ENCODE measurements around the gene RERE.
A peak's percentile ranks its signal among the peaks of the same experiment; 100 is the strongest.

Gene RERE

GRCh38 chr1:8435569-8436071 is 381.8 kb downstream of the RERE start:
- no peak overlapping the region for H3K27ac Mint-ChIP-seq
- peaks cover 32% of the 10 kb centered on the region for H3K4me1 Mint-ChIP-seq (ENCODE audit: low read depth)
- H3K4me3 Mint-ChIP-seq: no peak overlapping the region
- DNase-seq: no peak
- no peaks in the 10 kb centered on the region for H3K9me3 Mint-ChIP-seq
- H3K36me3 Mint-ChIP-seq (ENCODE audit: low read depth): no peaks in the 10 kb centered on the region
- H3K27me3 Mint-ChIP-seq: no peaks in the 10 kb centered on the region

- H3K9me3 Mint-ChIP-seq: no peaks in the 10 kb centered on the region
- no peak overlapping the region for H3K4me3 Mint-ChIP-seq
- H3K36me3 Mint-ChIP-seq (ENCODE audit: low read depth): no peaks in the 10 kb centered on the region
- H3K27ac Mint-ChIP-seq: no peak overlapping the region
- no peak for DNase-seq
- H3K4me1 Mint-ChIP-seq (ENCODE audit: low read depth): peaks cover 40% of the 10 kb centered on the region
- no peaks in the 10 kb centered on the region for H3K27me3 Mint-ChIP-seq
These were observed 383.3 kb downstream of the RERE start for GRCh38 chr1:8434101-8434500.

- H3K27me3 Mint-ChIP-seq: no peaks in the 10 kb centered on the region
- H3K4me1 Mint-ChIP-seq (ENCODE audit: low read depth): peaks cover 56% of the 10 kb centered on the region
- no peak for DNase-seq
- no peaks in the 10 kb centered on the region for H3K9me3 Mint-ChIP-seq
- no peak overlapping the region for H3K4me3 Mint-ChIP-seq
- H3K36me3 Mint-ChIP-seq (ENCODE audit: low read depth): no peaks in the 10 kb centered on the region
- peak overlapping the region; percentile 27 for H3K27ac Mint-ChIP-seq
These were observed 385.7 kb downstream of the RERE start for GRCh38 chr1:8431784-8432183.

GRCh38 chr1:8431019-8431418 is 386.4 kb downstream of the RERE start:
- Mint-ChIP-seq H3K27me3 (no peaks in the 10 kb centered on the region), H3K4me3 (no peak overlapping the region), H3K4me1 (ENCODE audit: low read depth) (peaks cover 62% of the 10 kb centered on the region), H3K36me3 (ENCODE audit: low read depth) (no peaks in the 10 kb centered on the region), H3K27ac (peak overlapping the region; percentile 79), H3K9me3 (no peaks in the 10 kb centered on the region)
- DNase-seq: no peak

- no peak for DNase-seq
- H3K4me1 Mint-ChIP-seq (ENCODE audit: low read depth): peaks cover 67% of the 10 kb centered on the region
- H3K9me3 Mint-ChIP-seq: no peaks in the 10 kb centered on the region
- H3K27ac Mint-ChIP-seq: peak overlapping the region; percentile 79
- no peaks in the 10 kb centered on the region for H3K27me3 Mint-ChIP-seq
- H3K4me3 Mint-ChIP-seq: no peak overlapping the region
- H3K36me3 Mint-ChIP-seq (ENCODE audit: low read depth): no peaks in the 10 kb centered on the region
These were observed 387.0 kb downstream of the RERE start for GRCh38 chr1:8430476-8430875.

- H3K4me1 Mint-ChIP-seq (ENCODE audit: low read depth): peaks cover 75% of the 10 kb centered on the region
These were observed 387.8 kb downstream of the RERE start for GRCh38 chr1:8429549-8430110.

GRCh38 chr1:8428441-8428840 is 389.0 kb downstream of the RERE start:
- H3K27ac Mint-ChIP-seq: no peak overlapping the region
- no peak overlapping the region for H3K4me3 Mint-ChIP-seq
- DNase-seq: no peak
- no peaks in the 10 kb centered on the region for H3K27me3 Mint-ChIP-seq
- no peaks in the 10 kb centered on the region for H3K36me3 Mint-ChIP-seq (ENCODE audit: low read depth)
- H3K4me1 Mint-ChIP-seq (ENCODE audit: low read depth): peaks cover 81% of the 10 kb centered on the region
- no peaks in the 10 kb centered on the region for H3K9me3 Mint-ChIP-seq

More at GRCh38 chr1:8429549-8430110, 387.8 kb downstream of the RERE start:
- H3K36me3 Mint-ChIP-seq (ENCODE audit: low read depth): no peaks in the 10 kb centered on the region
- H3K27ac Mint-ChIP-seq: peak overlapping the region; percentile 6
- H3K9me3 Mint-ChIP-seq: no peaks in the 10 kb centered on the region
- no peaks in the 10 kb centered on the region for H3K27me3 Mint-ChIP-seq
- H3K4me3 Mint-ChIP-seq: no peak overlapping the region
- no peak for DNase-seq

GRCh38 chr1:8427986-8428385 is 389.5 kb downstream of the RERE start:
- peak overlapping the region; percentile 20 for H3K27ac Mint-ChIP-seq
- H3K36me3 Mint-ChIP-seq (ENCODE audit: low read depth): no peaks in the 10 kb centered on the region
- no peak overlapping the region for H3K4me3 Mint-ChIP-seq

GRCh38 chr1:8427493-8427892 is 389.9 kb downstream of the RERE start:
- DNase-seq: no peak
- H3K27ac Mint-ChIP-seq: peak overlapping the region; percentile 20
- H3K4me3 Mint-ChIP-seq: no peak overlapping the region
- H3K4me1 Mint-ChIP-seq (ENCODE audit: low read depth): peaks cover 78% of the 10 kb centered on the region
- H3K36me3 Mint-ChIP-seq (ENCODE audit: low read depth): no peaks in the 10 kb centered on the region
- no peaks in the 10 kb centered on the region for H3K27me3 Mint-ChIP-seq
- no peaks in the 10 kb centered on the region for H3K9me3 Mint-ChIP-seq

More at GRCh38 chr1:8427986-8428385, 389.5 kb downstream of the RERE start:
- no peak for DNase-seq
- no peaks in the 10 kb centered on the region for H3K9me3 Mint-ChIP-seq
- H3K4me1 Mint-ChIP-seq (ENCODE audit: low read depth): peaks cover 80% of the 10 kb centered on the region
- no peaks in the 10 kb centered on the region for H3K27me3 Mint-ChIP-seq

- H3K27me3 Mint-ChIP-seq: no peaks in the 10 kb centered on the region
- H3K9me3 Mint-ChIP-seq: no peaks in the 10 kb centered on the region
- H3K4me1 Mint-ChIP-seq (ENCODE audit: low read depth): peaks cover 73% of the 10 kb centered on the region
- H3K27ac Mint-ChIP-seq: peak overlapping the region; percentile 20
- H3K4me3 Mint-ChIP-seq: no peak overlapping the region
- H3K36me3 Mint-ChIP-seq (ENCODE audit: low read depth): no peaks in the 10 kb centered on the region
- DNase-seq: no peak
These were observed 390.4 kb downstream of the RERE start for GRCh38 chr1:8426996-8427395.

GRCh38 chr1:8425781-8426161 is 391.7 kb downstream of the RERE start:
- no peak for DNase-seq
- Mint-ChIP-seq H3K27me3 (no peaks in the 10 kb centered on the region), H3K9me3 (no peaks in the 10 kb centered on the region), H3K27ac (no peak overlapping the region), H3K4me3 (no peak overlapping the region), H3K4me1 (ENCODE audit: low read depth) (peaks cover 62% of the 10 kb centered on the region), H3K36me3 (ENCODE audit: low read depth) (no peaks in the 10 kb centered on the region)

GRCh38 chr1:8425150-8425780 is 392.2 kb downstream of the RERE start:
- DNase-seq: no peak
- Mint-ChIP-seq H3K4me1 (ENCODE audit: low read depth) (peaks cover 57% of the 10 kb centered on the region), H3K27me3 (no peaks in the 10 kb centered on the region), H3K27ac (peak overlapping the region; percentile 98), H3K36me3 (ENCODE audit: low read depth) (no peaks in the 10 kb centered on the region), H3K4me3 (no peak overlapping the region), H3K9me3 (no peaks in the 10 kb centered on the region)

GRCh38 chr1:8424539-8425116 is 392.8 kb downstream of the RERE start:
- Mint-ChIP-seq H3K27ac (peak overlapping the region; percentile 98), H3K36me3 (ENCODE audit: low read depth) (no peaks in the 10 kb centered on the region), H3K4me3 (peak overlapping the region; percentile 86), H3K9me3 (no peaks in the 10 kb centered on the region), H3K27me3 (no peaks in the 10 kb centered on the region), H3K4me1 (ENCODE audit: low read depth) (peaks cover 50% of the 10 kb centered on the region)
- DNase-seq: peak; percentile 71

GRCh38 chr1:8423692-8424538 is 393.5 kb downstream of the RERE start:
- Mint-ChIP-seq H3K27me3 (no peaks in the 10 kb centered on the region), H3K4me3 (peak overlapping the region; percentile 86), H3K36me3 (ENCODE audit: low read depth) (no peaks in the 10 kb centered on the region), H3K9me3 (no peaks in the 10 kb centered on the region), H3K27ac (peak overlapping the region; percentile 98), H3K4me1 (ENCODE audit: low read depth) (peaks cover 43% of the 10 kb centered on the region)
- peak; percentile 83 for DNase-seq
